Activated CD4-positive, CD25-positive, alpha-beta regulatory T cell treated with anti-CD3 and anti-CD28 coated beads, Interleukin-2, amount 50 U/mL, for 24 hours (primary cell): ENCODE data around the gene PRDM2.
A peak's percentile ranks its signal among the peaks of the same experiment; 100 is the strongest.
"Not testable (repeated sequence)": the region's sequence is repeated elsewhere in the genome, so short reads cannot be mapped to it uniquely, and the experiment has no call there.

Source experiments
- ATAC-seq, 2 donors: fragments of 150-1000 bp; cut with Tn5 transposase; one replicate each; pipeline ENCODE4 v1.10.0; 2021; ENCODE audit warnings: mild to moderate bottlenecking in 1 of 2, moderate library complexity in 1 of 2

The PRDM2 gene, protein sequence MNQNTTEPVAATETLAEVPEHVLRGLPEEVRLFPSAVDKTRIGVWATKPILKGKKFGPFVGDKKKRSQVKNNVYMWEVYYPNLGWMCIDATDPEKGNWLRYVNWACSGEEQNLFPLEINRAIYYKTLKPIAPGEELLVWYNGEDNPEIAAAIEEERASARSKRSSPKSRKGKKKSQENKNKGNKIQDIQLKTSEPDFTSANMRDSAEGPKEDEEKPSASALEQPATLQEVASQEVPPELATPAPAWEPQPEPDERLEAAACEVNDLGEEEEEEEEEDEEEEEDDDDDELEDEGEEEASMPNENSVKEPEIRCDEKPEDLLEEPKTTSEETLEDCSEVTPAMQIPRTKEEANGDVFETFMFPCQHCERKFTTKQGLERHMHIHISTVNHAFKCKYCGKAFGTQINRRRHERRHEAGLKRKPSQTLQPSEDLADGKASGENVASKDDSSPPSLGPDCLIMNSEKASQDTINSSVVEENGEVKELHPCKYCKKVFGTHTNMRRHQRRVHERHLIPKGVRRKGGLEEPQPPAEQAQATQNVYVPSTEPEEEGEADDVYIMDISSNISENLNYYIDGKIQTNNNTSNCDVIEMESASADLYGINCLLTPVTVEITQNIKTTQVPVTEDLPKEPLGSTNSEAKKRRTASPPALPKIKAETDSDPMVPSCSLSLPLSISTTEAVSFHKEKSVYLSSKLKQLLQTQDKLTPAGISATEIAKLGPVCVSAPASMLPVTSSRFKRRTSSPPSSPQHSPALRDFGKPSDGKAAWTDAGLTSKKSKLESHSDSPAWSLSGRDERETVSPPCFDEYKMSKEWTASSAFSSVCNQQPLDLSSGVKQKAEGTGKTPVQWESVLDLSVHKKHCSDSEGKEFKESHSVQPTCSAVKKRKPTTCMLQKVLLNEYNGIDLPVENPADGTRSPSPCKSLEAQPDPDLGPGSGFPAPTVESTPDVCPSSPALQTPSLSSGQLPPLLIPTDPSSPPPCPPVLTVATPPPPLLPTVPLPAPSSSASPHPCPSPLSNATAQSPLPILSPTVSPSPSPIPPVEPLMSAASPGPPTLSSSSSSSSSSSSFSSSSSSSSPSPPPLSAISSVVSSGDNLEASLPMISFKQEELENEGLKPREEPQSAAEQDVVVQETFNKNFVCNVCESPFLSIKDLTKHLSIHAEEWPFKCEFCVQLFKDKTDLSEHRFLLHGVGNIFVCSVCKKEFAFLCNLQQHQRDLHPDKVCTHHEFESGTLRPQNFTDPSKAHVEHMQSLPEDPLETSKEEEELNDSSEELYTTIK (N-terminal part only)

GRCh38 chr1:13699936-13700520 is at the start of gene PRDM2:
PRDM2 (plus strand) TSS chr1:13700188; CDS start chr1:13715606, 15,418 bp downstream.
- ATAC-seq, result peak; percentile 30 to 38

- no peak for ATAC-seq
Observed at GRCh38 chr1:13651279-13651678, 48.7 kb upstream of the PRDM2 start.

- no peak for ATAC-seq
Observed at GRCh38 chr1:13652238-13652637, 47.8 kb upstream of the PRDM2 start.

DNA sequence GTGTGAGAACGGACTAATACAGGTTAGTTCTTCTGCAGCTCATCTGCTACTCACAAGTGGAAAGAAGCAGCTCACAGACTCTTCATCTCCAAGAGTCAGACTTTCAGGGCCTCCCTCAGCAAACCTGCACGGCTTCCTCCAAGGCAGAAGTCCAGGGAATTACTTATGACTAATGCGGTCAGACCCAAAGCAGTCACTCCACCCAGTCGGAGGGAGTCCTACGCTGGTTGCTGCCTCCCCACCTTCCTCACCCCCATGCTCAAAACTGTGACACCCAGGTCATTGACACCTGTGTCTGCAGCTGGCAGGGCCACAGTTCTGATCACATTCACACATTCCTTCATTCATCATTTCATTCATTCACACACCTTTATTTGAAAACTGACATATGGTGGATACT is 38.4 kb upstream of the PRDM2 start:
- no peak for ATAC-seq

DNA sequence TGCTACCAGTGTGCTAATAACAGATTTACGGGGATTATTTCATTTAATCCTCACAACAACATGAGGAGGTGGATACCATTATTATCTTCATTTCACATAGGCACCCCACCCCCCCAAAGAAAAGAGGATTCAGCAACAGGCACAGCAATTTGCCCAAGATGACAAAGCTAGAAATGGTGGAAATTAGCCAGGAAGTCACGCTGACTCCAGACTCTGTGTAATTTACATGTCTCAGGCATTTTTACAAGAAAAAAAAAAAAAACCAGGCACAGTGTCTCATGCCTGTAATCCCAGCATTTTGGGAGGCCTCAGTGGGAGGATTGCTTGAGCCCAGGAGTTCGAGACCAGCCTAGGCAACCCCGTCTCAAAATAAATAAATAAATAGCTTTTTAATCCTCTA is 37.5 kb upstream of the PRDM2 start:
- ATAC-seq, result no peak

DNA sequence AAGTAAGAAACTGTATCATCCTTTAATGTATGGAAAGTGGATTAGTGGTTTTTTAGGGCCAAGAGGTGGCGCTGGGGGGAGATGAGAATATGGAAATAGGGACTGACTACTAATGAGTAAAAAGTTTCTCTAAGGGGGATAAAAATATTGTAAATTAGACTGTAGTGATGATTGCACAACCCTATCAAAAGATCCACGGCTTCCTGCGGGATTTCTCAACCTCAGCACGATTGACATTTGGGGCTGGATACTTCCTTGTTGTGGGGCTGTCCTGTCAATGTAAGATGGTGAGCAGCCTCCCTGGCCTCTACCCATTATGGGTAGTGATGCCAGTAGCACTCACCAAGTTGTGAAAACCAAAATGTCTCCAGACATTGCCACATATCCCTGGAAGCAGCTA is 36.0 kb upstream of the PRDM2 start:
- no peak for ATAC-seq

DNA sequence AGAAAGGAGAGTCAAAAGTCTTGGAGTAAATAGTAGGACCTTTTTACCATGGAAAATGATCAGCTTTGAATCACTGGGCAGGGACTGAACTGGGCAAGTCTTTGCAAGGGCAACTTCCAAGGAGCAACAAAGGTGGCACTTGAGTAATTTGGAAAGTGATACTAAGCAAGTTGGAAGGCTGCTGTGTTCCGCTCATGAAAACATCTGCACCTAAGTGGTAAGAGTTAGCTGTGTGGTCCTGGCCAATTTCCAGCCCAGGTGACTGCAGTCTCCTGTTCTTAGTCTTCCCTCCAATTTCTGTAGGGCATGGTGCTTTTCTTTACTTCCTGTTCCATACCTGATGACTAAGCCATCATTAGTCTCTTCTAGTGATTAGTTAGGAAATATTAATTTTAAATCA is 35.5 kb upstream of the PRDM2 start:
- ATAC-seq, result no peak

DNA sequence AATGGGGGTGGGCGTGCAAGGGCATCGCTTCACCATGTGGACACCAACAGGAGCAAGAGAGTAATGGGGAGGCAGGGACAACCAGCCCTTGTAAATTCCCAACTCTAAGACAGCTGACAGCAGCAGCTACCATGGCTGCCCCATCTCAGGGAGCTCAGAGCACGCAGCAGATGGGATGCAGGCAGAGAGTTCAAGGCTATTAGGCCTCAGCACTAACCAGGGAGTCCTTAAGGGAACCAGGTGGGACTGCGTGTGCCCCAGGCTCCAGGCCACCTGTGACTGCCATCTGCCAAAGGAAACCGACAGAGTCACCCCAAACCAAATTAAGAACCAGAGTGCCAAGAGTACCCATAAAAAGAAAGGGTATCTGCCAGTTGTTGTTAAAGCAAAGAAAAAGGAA is 33.7 kb upstream of the PRDM2 start:
- ATAC-seq, result no peak

GRCh38 chr1:13667691-13668090 is 32.3 kb upstream of the PRDM2 start:
- ATAC-seq, result no peak

GRCh38 chr1:13674377-13674776 is 25.6 kb upstream of the PRDM2 start:
- no peak for ATAC-seq

GRCh38 chr1:13675151-13675651 is 24.8 kb upstream of the PRDM2 start:
- no peak for ATAC-seq

- ATAC-seq, result no peak
Observed at GRCh38 chr1:13677896-13678295, 22.1 kb upstream of the PRDM2 start.

GRCh38 chr1:13679651-13680050 is 20.3 kb upstream of the PRDM2 start:
- no peak for ATAC-seq

GRCh38 chr1:13680609-13681008 is 19.4 kb upstream of the PRDM2 start:
- ATAC-seq, result not testable (repeated sequence)

GRCh38 chr1:13681921-13682320 is 18.1 kb upstream of the PRDM2 start:
- no peak for ATAC-seq

DNA sequence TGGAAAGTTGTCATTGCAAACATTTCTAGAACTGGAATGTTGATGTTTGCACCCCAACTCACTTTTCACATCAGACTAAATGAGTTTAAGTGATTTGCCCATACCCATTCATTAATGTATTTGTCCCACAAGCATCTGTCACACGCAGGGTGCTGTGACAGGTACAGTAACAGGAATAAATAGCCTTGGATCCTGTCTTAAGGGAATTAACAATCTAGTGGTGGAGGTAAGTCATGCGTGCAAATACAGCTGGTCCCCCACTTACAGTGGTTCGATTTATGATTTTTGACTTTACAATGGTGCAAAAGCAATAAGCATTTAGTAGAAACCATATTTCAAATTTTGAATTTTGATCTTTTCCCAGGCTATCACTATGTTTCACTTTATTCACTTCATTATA is 17.5 kb upstream of the PRDM2 start:
- no peak for ATAC-seq

DNA sequence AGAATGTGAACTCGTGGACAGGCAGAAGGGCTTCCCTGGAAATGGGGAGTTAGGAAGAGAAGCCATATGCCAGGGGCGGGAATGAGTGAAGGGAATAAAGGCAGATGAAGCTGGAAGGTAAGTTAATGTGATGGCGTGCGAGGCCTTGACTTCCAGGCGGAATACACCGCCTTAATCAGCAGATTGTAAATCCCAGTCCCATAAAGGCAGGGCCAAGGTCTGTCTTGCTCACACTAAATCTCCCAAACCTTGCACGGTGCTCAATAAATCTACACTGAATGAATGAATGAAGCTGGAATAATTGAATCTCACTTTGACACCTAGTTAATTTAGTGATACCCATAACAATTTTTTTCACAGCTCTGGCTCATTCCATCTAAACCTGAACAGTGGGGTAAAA is 16.8 kb upstream of the PRDM2 start:
- ATAC-seq, result no peak

- no peak for ATAC-seq
Observed at GRCh38 chr1:13687151-13687715, 12.8 kb upstream of the PRDM2 start.

GRCh38 chr1:13693094-13693493 is 6.9 kb upstream of the PRDM2 start:
- not testable (repeated sequence) for ATAC-seq

DNA sequence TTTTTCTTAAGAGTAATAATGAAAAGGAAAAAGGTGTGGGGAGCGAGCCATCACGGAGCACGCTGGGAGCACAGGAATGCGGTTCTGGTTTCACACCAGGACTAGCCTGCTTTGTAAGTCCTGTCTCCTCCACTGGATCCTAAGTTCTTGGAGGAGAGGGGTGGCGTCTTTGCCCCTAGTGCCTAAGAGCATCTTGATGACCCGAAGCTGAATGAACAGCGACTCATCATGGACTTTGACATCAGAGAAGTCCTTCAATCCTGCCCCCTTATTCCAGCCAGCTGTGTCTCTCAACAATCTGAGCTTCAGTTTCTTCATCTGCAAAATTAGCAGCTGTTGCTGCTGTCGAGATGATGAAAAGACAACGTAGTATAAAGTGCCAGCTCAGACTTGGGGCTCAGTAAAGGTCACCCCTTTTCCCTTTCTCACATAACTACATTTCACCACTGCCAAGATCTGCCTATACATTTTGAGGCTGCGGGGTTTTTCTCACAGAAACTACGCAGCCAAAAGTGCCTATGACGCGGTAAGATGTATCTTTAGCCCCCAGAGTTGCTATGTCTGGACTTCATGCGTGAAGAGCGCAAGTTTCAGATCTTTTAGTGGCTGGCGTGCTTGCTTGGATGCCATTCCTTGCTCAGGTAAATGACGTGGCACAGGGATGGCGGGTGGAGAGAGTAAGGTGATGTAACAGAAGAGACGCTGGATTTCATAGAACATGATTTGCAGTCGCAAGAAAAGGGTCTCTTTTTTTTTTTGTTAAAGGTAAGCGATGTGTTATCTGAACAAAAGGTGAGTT is 4.9 kb upstream of the PRDM2 start:
- no peak for ATAC-seq

DNA sequence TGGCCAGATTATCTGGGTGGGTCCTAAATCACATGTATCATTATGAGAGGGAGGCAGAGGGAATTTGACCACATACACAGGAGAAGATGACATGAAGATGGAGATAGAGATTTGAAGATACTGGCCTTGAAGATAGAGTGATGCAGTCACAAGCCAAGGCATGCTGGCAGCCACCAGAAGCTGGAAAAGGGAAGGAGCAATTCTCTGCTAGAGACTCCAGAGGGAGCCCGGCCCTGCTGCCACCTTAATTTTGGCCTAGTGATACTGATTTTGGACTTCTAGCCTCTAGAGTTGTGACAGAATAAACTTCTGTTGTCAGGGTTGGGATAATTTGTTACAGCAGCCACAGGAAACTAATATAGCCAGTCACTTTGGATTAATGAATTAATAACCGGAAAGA is 2.2 kb upstream of the PRDM2 start:
- no peak for ATAC-seq
